SJSA1 (cell line): Measurements from ENCODE around the gene PSTPIP2. TPM values are rescaled to one million over a fixed set of nuclear protein-coding genes. Genes with fewer than 3 reads are reported as not detected.

Source experiments
- DNase-seq, 2 experiments: peaks; one replicate each; pipeline ENCODE4 v3.0.0-alpha.2; 2015 to 2020; ENCODE audit warnings: low spot score in 2 of 2, low read depth in 1 of 2
- H3K27ac ChIP-seq: fragments of 250-450 bp; sonication (Bioruptor Pico); 2 replicates; pipeline ENCODE4 v1.5.1; 2020; ENCODE audit warnings: mild to moderate bottlenecking, moderate library complexity
- H3K27me3 ChIP-seq: fragments of 250-450 bp; sonication (Bioruptor Pico); replicated peaks from 2 replicates; pipeline ENCODE4 v1.5.1; 2020; ENCODE audit warnings: mild to moderate bottlenecking, moderate library complexity
- H3K36me3 ChIP-seq: fragments of 250-450 bp; sonication (Bioruptor Pico); 2 replicates; pipeline ENCODE4 v1.5.1; 2020; ENCODE audit warnings: mild to moderate bottlenecking
- H3K4me1 ChIP-seq: fragments of 250-450 bp; sonication (Bioruptor Pico); replicated peaks from 2 replicates; pipeline ENCODE4 v1.6.1; 2021; ENCODE audit warnings: mild to moderate bottlenecking
- H3K4me3 ChIP-seq: fragments of 250-450 bp; sonication (Bioruptor Pico); 2 replicates; pipeline ENCODE4 v1.5.1; 2020; ENCODE audit warnings: mild to moderate bottlenecking
- H3K9me3 ChIP-seq: fragments of 250-450 bp; sonication (Bioruptor Pico); replicated peaks from 2 replicates; pipeline ENCODE4 v1.5.1; 2020; ENCODE audit warnings: mild to moderate bottlenecking
- total RNA-seq: library from RNA; depleted of rRNA; stranded (reverse); fragments of >200 nt; shearing (Covaris generic); gene quantifications from 2 replicates; pipeline ENCODE4 v1.2.3, GENCODE V29; 2014

PSTPIP2 gene
- total RNA-seq, 1 experiment from 2014 or later: 6.8 TPM

- Histone ChIP-seq H3K4me3 (no peak overlapping the region), H3K4me1 (peaks cover 22% of the 10 kb centered on the region), H3K9me3 (no peaks in the 10 kb centered on the region), H3K27ac (no peak overlapping the region), H3K36me3 (no peaks in the 10 kb centered on the region), H3K27me3 (no peaks in the 10 kb centered on the region)
- no peak for DNase-seq
Measured at GRCh38 chr18:46037512-46038305, 34.4 kb downstream of the PSTPIP2 start.

DNA sequence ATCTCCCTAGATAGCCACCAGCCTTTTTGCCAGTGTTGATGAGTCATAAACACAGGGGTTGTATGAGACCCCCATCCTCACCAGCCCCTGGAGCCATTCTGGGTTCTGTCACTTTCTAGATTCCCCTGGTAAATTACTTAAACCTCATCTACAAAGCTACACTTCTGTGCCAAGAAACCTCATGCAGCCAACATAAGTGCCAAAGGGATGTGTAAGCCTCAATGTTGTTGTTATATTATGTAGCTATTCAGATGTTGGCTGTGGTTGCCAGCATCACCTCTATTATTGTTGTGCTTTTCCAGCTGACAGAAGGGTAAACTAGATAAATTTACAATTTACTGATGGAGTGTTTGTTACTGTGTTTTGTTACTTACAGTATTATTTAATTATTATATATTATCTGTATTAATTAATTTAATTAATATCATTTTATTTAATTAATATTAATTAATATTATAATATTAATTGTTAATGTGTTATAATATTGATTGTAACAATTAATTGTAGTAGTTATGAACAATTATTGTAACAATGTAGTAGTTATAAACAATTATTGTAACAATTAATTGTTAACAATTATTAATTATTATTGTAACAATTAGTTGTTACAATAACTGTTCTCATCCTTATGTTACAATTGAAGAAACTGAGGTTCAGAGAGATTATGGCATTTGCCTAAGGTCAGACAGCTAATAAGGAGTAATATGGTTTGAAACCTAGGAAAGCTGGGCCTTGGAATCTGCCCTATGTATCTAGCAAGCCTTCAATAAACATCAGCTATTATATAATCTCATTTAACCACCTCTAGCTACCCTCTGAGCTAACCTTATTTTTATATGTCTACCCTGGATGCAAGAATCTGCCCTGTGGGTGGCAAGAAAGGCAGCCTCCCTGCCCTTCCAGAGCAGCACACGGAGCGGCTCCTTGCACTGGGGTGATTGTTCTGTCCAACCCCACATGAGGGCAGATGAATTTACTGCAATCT lies 36.1 kb downstream of the PSTPIP2 start:
- Histone ChIP-seq H3K4me3 (no peak overlapping the region), H3K36me3 (no peaks in the 10 kb centered on the region), H3K27me3 (no peaks in the 10 kb centered on the region), H3K9me3 (no peaks in the 10 kb centered on the region), H3K4me1 (peaks cover 9% of the 10 kb centered on the region; the same call in 1 of the 2 replicates), H3K27ac (no peak overlapping the region)
- DNase-seq: peak in 1 of 2 experiments; percentile 43

DNA sequence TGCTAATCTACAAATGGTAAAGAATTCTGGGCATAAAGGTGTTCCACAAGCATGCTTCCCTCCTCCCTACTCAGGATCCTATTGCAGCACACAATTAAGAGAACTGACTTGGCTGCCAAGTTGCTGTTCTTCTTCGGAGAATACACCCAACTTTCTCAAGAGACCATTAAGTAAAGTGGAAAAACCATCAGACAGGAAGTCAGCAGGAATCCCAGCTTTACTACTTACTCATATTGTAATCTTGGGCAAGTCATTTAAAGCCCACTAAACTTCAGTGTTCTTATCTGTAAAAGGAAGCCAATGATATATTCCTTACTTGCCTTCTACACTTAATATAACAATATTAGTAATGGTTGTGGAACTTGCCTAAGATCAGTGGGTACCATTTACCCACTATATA lies 37.8 kb downstream of the PSTPIP2 start:
- no peak overlapping the region for H3K27ac ChIP-seq
- DNase-seq: no peak

GRCh38 chr18:46031741-46032140 lies 40.3 kb downstream of the PSTPIP2 start:
- no peak for DNase-seq

More for the DNA sequence above, 37.8 kb downstream of the PSTPIP2 start:
- Histone ChIP-seq H3K9me3 (no peaks in the 10 kb centered on the region), H3K36me3 (no peaks in the 10 kb centered on the region), H3K4me3 (no peak overlapping the region), H3K27me3 (no peaks in the 10 kb centered on the region), H3K4me1 (peaks cover 5% of the 10 kb centered on the region; the same call in 1 of the 2 replicates)

GRCh38 chr18:46028536-46028891 lies 43.5 kb downstream of the PSTPIP2 start:
- Histone ChIP-seq H3K9me3 (no peaks in the 10 kb centered on the region), H3K4me1 (peaks cover 11% of the 10 kb centered on the region), H3K27me3 (0 out of 2 replicates have a peak, but pooled peaks cover 4% of the 10 kb centered on the region), H3K4me3 (peak overlapping the region; percentile 45), H3K36me3 (no peaks in the 10 kb centered on the region), H3K27ac (no peak overlapping the region)
- no peak for DNase-seq

More at GRCh38 chr18:46031741-46032140, 40.3 kb downstream of the PSTPIP2 start:
- Histone ChIP-seq H3K4me3 (no peak overlapping the region), H3K4me1 (peaks cover 15% of the 10 kb centered on the region), H3K36me3 (no peaks in the 10 kb centered on the region), H3K27me3 (0 out of 2 replicates have a peak, but pooled peaks cover 4% of the 10 kb centered on the region), H3K9me3 (no peaks in the 10 kb centered on the region), H3K27ac (no peak overlapping the region)

- Histone ChIP-seq H3K4me1 (no peaks in the 10 kb centered on the region), H3K9me3 (no peaks in the 10 kb centered on the region), H3K27me3 (no peaks in the 10 kb centered on the region), H3K27ac (no peak overlapping the region), H3K4me3 (no peak overlapping the region), H3K36me3 (no peaks in the 10 kb centered on the region)
- no peak for DNase-seq
Measured at GRCh38 chr18:46019936-46020335, 52.1 kb downstream of the PSTPIP2 start.

DNA sequence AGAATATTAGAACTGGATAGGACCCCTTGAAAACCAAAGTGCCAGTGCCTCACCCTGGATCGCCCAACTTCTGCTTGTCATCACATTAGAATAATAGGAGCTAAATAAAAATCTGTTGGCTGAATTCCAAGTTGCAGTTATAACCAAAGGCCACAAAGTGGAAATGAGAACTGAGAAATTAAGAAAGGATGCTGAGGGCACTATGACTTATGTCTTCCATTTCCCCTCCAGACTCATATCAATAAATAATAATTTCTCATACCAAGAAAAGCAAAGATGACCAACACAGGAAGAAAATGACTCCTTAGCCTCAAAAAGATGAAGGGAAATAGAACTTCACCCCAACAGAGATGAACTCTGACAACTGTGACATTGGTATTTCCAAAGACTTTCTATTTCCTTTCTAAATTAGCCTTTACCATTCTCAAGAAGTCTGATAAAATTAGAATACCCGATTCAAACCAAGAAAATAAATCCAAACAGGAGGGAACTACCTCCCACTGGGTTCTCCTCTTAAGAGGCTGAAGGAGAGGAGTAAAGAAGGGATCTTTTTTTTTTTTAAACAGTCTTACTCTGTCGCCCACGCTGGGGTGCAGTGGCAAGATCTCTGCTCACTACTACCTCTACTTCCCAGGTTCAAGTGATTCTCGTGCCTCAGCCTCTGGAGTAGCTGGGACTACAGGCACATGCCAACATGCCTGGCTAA lies 58.4 kb downstream of the PSTPIP2 start:
- Histone ChIP-seq H3K4me3 (no peak overlapping the region), H3K36me3 (no peaks in the 10 kb centered on the region), H3K4me1 (no peaks in the 10 kb centered on the region), H3K27ac (no peak overlapping the region), H3K9me3 (no peaks in the 10 kb centered on the region), H3K27me3 (no peaks in the 10 kb centered on the region; the same call in 1 of the 2 replicates)
- DNase-seq: no peak

GRCh38 chr18:46010676-46011075 lies 61.4 kb downstream of the PSTPIP2 start:
- no peaks in the 10 kb centered on the region for H3K9me3 ChIP-seq
- no peak for DNase-seq
- no peak overlapping the region for H3K4me3 ChIP-seq
- H3K4me1 ChIP-seq: no peaks in the 10 kb centered on the region
- H3K27ac ChIP-seq: no peak overlapping the region
- H3K36me3 ChIP-seq: no peaks in the 10 kb centered on the region
- H3K27me3 ChIP-seq: no peaks in the 10 kb centered on the region; the same call in 1 of the 2 replicates

DNA sequence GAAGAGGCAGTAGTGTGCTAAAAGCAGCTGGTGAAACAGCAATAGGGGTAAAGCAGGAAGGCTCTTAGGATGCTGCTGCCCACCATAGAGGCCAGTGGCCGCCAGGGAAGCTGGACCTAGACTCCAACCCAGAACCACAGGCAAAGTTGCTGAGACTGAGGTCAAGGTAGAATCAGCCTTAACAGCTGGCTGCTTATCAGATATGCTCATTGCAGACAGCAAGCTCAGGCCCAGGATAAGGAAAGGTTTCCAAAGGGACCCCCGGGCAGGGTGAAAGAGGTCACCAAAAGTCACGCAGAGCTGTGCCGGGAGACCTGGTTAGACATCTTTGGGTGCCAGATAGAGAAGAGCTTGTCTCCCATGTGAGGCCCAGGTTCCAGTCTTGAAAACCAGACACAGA lies 62.0 kb downstream of the PSTPIP2 start:
- no peaks in the 10 kb centered on the region for H3K4me1 ChIP-seq
- H3K4me3 ChIP-seq: no peak overlapping the region
- H3K27ac ChIP-seq: no peak overlapping the region
- no peaks in the 10 kb centered on the region for H3K9me3 ChIP-seq
- no peaks in the 10 kb centered on the region; the same call in 1 of the 2 replicates for H3K27me3 ChIP-seq
- H3K36me3 ChIP-seq: no peaks in the 10 kb centered on the region
- no peak for DNase-seq

GRCh38 chr18:46009125-46009840 lies 62.8 kb downstream of the PSTPIP2 start:
- H3K27ac ChIP-seq: no peak overlapping the region
- no peaks in the 10 kb centered on the region; the same call in 1 of the 2 replicates for H3K27me3 ChIP-seq
- no peak overlapping the region for H3K4me3 ChIP-seq
- H3K4me1 ChIP-seq: no peaks in the 10 kb centered on the region
- DNase-seq: no peak
- no peaks in the 10 kb centered on the region for H3K36me3 ChIP-seq
- no peaks in the 10 kb centered on the region for H3K9me3 ChIP-seq

GRCh38 chr18:46008531-46008930 lies 63.5 kb downstream of the PSTPIP2 start:
- Histone ChIP-seq H3K36me3 (no peaks in the 10 kb centered on the region), H3K27me3 (no peaks in the 10 kb centered on the region; the same call in 1 of the 2 replicates), H3K4me1 (no peaks in the 10 kb centered on the region), H3K9me3 (no peaks in the 10 kb centered on the region), H3K27ac (no peak overlapping the region), H3K4me3 (no peak overlapping the region)
- DNase-seq: no peak

- no peak for DNase-seq
- H3K27me3 ChIP-seq: no peaks in the 10 kb centered on the region; the same call in 1 of the 2 replicates
- H3K4me1 ChIP-seq: no peaks in the 10 kb centered on the region
- H3K4me3 ChIP-seq: no peak overlapping the region
- no peaks in the 10 kb centered on the region for H3K36me3 ChIP-seq
- H3K27ac ChIP-seq: no peak overlapping the region
- no peaks in the 10 kb centered on the region; the same call in 1 of the 2 replicates for H3K9me3 ChIP-seq
Measured at GRCh38 chr18:46007165-46007564, 64.9 kb downstream of the PSTPIP2 start.

GRCh38 chr18:46002934-46003333 lies 69.1 kb downstream of the PSTPIP2 start:
- H3K4me3 ChIP-seq: no peak overlapping the region
- H3K27ac ChIP-seq: no peak overlapping the region
- DNase-seq: no peak
- H3K4me1 ChIP-seq: no peaks in the 10 kb centered on the region
- H3K9me3 ChIP-seq: no peaks in the 10 kb centered on the region; the same call in 1 of the 2 replicates
- H3K27me3 ChIP-seq: no peaks in the 10 kb centered on the region
- H3K36me3 ChIP-seq: no peaks in the 10 kb centered on the region
